ENCODE measurements around the gene XYLT1.

DNA sequence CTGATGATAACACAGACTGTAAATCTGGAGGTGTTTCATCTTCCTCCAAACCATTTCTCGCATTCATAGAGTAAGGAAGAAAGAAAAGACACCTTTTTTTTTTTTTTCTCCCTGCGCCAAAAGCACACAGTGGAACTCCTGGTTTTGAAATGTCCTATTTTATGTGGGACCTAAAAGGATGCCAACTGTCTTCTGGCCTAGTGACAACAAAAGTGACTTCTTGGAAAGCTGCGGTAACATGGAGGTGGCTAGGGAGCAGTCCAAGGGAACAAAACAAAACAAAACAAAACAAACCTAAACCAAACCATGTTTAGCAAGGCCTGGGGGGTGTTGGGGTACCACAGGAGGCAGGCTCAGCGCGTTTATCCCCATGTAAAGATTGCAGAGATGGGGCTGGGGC is 174.8 kb downstream of the XYLT1 start:
- TF ChIP-seq NRF1 (IDR thresholded peaks at IDR 0.05; ENCODE audit: low read depth, low read length) (no peak), TEAD4 (IDR thresholded peaks at IDR 0.05; ENCODE audit: low read depth, low read length) (no peak), RAD21 (IDR thresholded peaks at IDR 0.05 in 1 of 2, conservative IDR thresholded peaks at IDR 0.05 in 1 of 2; ENCODE audit: low read depth in 2 of 2, low read length in 2 of 2) (no peak), EGR1 (IDR thresholded peaks at IDR 0.05; ENCODE audit: borderline replicate concordance, low read depth, low read length) (no peak), ZNF274 (IDR thresholded peaks at IDR 0.05; ENCODE audit: borderline replicate concordance, extremely low read depth, low read length) (no peak), CHD1 (IDR thresholded peaks at IDR 0.05; ENCODE audit: low read depth, low read length) (no peak), SP1 (IDR thresholded peaks at IDR 0.05; ENCODE audit: low read depth, low read length) (no peak), POLR2A (IDR thresholded peaks at IDR 0.05; ENCODE audit: control extremely low read depth in 1 of 2, low read depth in 2 of 2, low read length in 2 of 2) (no peak), EP300 (IDR thresholded peaks at IDR 0.05; ENCODE audit: borderline replicate concordance in 1 of 2, low read depth in 2 of 2, low read length in 2 of 2) (no peak), TBP (IDR thresholded peaks at IDR 0.05; ENCODE audit: low read depth, low read length) (no peak), KDM1A (IDR thresholded peaks at IDR 0.05; ENCODE audit: borderline replicate concordance, low read length) (no peak)
- TF ChIP-seq, protein P1, sequence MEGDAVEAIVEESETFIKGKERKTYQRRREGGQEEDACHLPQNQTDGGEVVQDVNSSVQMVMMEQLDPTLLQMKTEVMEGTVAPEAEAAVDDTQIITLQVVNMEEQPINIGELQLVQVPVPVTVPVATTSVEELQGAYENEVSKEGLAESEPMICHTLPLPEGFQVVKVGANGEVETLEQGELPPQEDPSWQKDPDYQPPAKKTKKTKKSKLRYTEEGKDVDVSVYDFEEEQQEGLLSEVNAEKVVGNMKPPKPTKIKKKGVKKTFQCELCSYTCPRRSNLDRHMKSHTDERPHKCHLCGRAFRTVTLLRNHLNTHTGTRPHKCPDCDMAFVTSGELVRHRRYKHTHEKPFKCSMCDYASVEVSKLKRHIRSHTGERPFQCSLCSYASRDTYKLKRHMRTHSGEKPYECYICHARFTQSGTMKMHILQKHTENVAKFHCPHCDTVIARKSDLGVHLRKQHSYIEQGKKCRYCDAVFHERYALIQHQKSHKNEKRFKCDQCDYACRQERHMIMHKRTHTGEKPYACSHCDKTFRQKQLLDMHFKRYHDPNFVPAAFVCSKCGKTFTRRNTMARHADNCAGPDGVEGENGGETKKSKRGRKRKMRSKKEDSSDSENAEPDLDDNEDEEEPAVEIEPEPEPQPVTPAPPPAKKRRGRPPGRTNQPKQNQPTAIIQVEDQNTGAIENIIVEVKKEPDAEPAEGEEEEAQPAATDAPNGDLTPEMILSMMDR (IDR thresholded peaks at IDR 0.05; ENCODE audit: control extremely low read depth in 1 of 3, insufficient read depth in 1 of 3, low read depth in 1 of 3, low read length in 3 of 3), result no peak

All from H1 (cell line).